AG08395 (cell line): Measurements from ENCODE around the gene FGGY.
"Not testable (repeated sequence)": the region's sequence is repeated elsewhere in the genome, so short reads cannot be mapped to it uniquely, and the experiment has no call there.

ENCODE experiments used
- DNase-seq: peaks from one replicate; pipeline ENCODE4 v3.0.0; 2012; ENCODE audit warnings: mixed read lengths, low spot score

FGGY gene, protein sequence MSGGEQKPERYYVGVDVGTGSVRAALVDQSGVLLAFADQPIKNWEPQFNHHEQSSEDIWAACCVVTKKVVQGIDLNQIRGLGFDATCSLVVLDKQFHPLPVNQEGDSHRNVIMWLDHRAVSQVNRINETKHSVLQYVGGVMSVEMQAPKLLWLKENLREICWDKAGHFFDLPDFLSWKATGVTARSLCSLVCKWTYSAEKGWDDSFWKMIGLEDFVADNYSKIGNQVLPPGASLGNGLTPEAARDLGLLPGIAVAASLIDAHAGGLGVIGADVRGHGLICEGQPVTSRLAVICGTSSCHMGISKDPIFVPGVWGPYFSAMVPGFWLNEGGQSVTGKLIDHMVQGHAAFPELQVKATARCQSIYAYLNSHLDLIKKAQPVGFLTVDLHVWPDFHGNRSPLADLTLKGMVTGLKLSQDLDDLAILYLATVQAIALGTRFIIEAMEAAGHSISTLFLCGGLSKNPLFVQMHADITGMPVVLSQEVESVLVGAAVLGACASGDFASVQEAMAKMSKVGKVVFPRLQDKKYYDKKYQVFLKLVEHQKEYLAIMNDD

GRCh38 chr1:59296358-59297256 lies at the start of gene FGGY:
Gene FGGY, plus strand, starts transcription at chr1:59297094. Its CDS starts 24,456 bp downstream, at chr1:59321550.
- peak; percentile 97 for DNase-seq

- DNase-seq = no peak
These were observed 48.1 kb upstream of the FGGY start for GRCh38 chr1:59248758-59249157.

- no peak for DNase-seq
These were observed 47.3 kb upstream of the FGGY start for GRCh38 chr1:59249396-59250137.

DNA sequence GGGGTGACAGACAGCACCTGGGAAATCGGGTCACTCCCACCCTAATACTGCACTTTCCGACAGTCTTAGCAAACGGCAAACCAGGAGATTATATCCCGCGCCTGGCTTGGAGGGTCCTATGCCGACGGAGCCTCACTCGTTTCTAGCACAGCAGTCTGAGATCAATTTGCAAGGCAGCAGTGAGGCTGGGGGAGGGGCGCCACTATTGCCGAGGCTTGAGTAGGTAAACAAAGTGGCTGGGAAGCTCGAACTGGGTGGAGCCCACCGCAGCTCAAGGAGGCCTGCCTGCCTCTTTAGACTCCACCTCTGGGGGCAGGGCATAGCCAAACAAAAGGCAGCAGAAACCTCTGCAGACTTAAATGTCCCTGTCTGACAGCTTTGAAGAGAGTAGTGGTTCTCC lies 45.8 kb upstream of the FGGY start:
- not testable (repeated sequence) for DNase-seq

DNA sequence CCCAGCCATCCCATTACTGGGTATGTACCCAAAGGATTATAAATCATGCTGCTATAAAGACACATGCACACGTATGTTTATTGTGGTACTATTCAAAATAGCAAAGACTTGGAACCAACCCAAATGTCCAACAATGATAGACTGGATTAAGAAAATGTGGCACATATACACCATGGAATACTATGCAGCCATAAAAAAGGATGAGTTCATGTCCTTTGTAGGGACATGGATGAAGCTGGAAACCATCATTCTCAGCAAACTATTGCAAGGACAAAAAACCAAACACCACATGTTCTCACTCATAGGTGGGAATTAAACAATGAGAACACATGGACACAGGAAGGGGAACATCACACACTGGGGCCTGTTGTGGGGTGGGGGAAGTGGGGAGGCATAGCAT lies 40.5 kb upstream of the FGGY start:
- DNase-seq = not testable (repeated sequence)

- DNase-seq = no peak
These were observed 38.4 kb upstream of the FGGY start for GRCh38 chr1:59258412-59259032.

DNA sequence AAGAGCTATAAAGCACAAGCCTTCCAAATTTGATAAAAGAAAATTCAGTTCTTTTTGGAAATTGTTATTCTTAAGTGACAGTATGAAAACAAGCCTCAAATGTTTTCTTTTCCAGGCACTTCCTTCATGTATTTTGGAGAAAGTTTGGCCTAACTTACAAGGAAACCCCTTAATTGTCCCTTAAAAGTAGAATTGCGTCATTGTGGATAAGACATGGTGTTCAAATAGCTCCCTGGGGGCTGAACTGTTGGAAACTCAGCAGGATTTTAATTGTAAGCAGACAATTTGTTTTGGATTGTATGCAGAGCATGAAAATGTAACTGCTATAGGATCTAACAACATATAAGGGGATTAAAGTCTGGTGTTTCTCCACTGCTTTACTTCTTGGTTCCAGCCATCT lies 35.4 kb upstream of the FGGY start:
- DNase-seq = peak; percentile 12

- DNase-seq = no peak
These were observed 34.3 kb upstream of the FGGY start for GRCh38 chr1:59262631-59263030.

- DNase-seq = peak; percentile 31
These were observed 33.8 kb upstream of the FGGY start for GRCh38 chr1:59263111-59263510.

DNA sequence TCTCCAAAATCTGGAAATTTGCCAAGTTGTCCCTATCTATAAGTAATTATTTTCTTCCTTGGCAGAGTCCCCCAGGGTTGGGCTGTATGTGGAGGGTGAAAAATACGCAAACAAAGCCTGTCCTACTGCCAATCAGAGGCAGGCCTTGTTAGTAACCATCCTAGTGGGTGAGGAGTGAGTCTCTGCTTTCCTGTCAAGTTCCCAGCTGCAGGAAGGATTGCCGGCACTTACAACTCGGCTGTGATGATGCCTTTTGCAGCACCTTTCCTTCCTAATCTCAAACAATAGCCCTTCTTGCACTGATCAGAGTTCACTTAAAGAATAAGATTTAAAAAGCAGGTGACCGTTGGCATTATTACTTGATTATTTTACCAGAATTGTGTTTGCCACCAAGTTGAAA lies 31.3 kb upstream of the FGGY start:
- no peak for DNase-seq

DNA sequence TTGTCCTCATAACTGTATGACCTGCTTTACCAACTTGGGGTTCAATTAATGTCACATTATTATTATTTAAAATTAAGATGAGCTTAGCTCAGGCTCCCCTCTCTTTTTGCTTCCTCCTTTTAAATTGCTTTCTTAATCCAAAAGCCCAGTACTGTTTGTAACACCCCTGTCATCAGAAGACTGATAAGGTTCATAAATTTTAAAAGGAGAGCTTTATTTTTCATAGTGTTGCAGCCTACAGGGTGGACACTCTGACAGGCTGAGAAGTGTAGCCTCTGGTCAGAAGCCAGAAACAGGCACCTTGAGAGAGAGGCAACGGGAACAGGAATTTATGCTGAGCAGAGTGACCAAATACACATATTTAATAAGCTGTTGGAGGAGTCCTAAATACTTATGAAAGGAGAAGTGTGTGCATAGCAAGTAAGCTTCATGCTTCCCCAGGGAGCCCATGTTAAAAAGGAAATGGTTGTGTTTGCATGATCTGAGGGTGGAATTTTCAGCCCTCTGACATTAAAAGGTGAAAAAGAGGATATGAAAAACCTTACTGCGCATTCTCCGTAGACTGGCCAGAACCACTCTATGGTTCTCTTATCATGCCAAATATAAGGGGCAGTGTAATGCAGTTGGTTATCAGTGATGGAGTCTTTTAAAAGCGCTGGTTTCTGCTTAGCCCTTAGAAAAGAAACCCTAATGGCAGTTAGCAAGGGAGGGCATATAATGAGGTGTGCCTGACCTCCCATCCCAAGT lies 30.5 kb upstream of the FGGY start:
- no peak for DNase-seq

- DNase-seq = no peak
These were observed 30.0 kb upstream of the FGGY start for GRCh38 chr1:59266927-59267293.

DNA sequence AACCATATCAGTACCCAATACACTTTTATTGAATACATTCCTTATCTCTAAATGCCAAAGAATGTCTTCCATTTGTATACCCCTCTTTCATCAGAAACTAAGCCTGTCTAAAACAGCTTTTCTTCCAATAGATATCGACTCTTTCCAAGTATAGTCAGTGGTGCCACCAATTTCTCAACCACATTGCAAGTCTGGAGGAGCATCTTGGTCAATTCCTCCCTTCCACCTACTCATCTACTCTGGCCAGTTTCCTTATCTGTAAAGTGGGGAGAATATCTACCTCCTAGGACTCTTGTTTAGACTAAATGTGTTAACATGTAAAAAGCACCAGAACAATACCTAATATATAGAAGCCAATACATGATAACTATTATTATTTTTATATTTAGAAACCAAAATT lies 28.5 kb upstream of the FGGY start:
- no peak for DNase-seq

DNA sequence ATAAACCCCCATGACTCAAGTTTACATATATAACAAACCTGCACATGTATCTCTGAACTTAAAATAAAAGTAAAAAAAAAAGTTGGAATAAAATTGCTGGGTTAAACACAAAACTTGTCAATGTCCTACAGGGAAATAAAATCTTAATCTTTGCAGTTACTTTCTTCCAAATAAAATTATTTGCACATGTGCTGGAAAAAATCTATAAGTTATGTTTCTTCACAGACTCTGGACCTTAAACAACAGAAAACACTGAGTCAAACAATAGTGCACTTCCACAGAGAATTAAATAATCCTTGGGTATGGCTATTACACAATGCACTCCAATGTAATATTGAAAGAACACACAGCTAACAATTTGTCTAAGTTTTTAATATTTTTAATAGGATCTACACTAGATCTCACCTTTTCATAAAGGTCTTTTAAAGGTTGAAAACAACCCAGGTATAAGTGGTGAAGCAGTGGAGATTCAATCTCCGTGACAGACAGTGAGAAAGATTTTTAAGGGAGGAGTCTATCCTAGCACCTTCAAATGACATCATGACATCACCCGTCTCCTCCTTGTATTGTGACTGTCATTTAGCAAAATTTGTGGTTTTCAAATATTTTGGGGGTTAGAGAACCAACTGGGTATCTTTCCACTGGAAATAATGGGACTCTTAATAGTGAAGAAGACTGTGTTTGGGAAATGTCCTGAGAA lies 25.2 kb upstream of the FGGY start:
- no peak for DNase-seq

GRCh38 chr1:59272507-59272906 lies 24.4 kb upstream of the FGGY start:
- DNase-seq = peak; percentile 49

DNA sequence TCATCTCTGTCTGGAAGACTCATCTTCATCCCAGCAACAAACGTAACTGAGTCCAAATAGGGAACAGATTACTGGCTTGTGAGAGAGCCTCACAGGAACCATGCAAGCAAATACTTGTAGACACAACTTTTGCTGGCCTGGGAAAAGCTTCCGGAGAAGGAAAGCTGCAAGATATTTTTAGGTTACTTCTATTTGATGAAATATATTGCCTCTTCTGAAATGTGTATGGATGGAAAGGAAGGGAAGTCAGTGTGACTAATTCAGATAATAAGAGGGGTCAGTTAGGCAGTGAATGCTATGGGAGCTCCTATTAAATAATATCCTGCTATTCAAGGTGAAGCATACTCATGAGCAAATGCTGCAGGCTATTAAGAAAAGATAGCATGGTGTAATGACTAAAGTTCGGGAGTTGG lies 20.4 kb upstream of the FGGY start:
- no peak for DNase-seq

- no peak for DNase-seq
These were observed 18.0 kb upstream of the FGGY start for GRCh38 chr1:59278780-59279354.

GRCh38 chr1:59279645-59280044 lies 17.2 kb upstream of the FGGY start:
- peak; percentile 52 for DNase-seq

DNA sequence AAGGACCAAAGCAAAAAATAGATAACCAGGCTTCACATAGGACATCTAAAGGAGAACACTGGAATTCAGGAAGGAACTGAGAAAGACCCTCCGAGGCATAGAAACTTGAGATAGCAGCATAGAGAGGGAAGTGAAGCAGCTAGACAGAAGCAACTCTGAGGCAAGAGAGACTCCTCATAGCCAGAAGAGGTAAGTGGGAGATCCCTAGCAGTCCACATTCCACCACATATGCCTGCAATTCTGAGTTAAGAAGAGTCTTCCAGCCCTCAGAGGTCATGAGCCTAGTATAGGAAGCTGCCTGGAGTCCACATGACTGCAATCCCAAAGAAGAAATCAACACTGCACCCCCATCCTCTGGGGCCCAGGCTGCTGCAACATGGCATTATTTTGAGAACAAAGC lies 13.9 kb upstream of the FGGY start:
- no peak for DNase-seq

DNA sequence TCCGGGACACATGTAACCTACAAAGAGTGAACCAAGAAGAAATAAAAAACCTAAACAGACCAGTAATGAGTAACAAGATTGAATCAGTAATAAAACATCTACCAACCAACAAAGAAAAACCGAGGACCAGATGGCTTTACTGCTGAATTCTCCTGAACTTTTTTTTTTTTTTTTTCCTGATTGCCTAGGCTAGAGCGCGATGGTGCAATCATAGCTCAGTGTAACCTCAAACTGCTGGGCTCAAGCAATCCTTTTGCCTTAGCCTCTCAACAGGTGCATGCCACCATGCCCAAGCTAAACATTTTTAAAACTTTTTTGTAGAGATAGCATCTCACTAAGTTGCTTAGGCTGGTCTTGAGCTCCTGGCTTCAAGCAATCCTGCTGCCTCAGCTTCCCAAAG lies 11.2 kb upstream of the FGGY start:
- DNase-seq = no peak
